Measurements from ENCODE around the gene CPXM1.
"Not testable (repeated sequence)": the region's sequence is repeated elsewhere in the genome, so short reads cannot be mapped to it uniquely, and the experiment has no call there.

Gene CPXM1

GRCh38 chr20:2799688-2800520, 523 bp downstream of the CPXM1 start:
- peak; percentile 41 to 48 for DNase-seq

DNA sequence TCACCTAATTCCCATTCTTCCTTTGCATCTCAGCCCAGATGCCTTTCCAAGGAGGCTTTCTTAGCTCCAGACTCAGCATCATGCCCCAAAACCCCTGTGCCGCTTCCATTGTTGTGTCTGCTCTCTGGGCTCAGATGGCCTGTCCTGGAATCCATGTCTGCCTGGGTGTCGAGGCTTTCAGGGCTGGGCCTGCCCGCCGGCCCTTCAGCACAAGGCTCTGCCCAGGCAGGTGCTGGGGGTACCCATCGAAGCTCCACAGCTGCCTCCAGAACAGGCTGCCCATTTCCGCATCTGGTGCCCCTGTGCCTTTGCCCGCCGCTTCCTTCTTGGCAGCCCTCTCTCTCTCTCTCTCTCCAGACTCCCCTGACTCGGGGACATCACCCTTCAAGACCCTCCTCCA, 1.2 kb downstream of the CPXM1 start:
- DNase-seq, result no peak

DNA sequence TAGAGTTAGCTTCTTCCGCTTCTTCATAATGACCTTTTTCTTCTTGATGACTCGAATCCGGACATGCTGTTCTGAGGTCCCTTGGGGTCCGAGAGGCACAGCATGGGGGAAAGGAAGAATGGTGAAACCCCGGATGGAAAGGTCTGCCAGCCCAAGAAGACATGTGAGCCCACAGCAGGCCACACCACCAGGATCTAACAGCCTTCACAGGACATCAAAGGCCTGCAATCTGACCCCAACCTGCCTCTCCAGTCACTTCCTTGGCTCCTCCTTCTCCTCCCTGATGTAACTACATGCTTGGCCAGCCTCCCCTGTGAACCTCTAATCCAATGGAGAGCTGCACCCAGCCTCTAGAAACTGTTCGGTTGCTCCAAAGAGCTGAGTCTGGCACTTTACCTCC, 1.6 kb downstream of the CPXM1 start:
- DNase-seq, result no peak

DNA sequence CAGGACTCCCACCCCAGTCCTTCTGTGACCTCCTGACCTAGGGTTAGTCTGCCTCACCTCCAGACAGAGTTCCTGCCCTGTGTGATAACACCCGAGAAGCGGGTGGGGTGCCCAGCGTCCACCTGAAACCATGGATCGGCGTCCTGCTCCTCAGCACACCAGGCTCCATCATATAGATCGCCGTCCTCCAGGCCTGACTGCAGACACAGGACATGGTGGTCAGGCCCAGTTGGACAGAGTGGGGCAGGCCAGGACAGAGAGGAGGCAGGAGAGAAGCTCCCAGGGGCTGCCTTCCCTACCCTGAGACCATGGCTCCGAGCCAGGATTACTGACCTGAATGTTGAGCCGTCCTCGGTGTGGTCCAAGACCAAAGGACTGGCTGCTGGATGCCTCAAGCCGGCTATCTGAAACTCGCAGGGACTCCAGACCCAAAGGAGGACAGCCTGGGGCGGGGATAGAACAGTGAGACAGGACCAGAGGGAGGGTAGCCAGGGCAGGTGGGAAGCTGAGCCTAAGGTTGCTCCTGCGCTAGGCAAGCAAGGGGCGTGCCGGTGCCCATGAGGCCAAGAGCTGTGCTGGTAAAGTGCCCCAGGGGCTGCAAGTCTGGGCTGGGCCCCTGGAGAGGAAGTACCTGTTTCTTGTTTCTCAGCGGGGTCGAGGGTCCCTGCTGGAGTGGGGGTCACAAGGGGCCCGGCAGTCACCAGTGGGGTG, 2.2 kb downstream of the CPXM1 start:
- DNase-seq, result no peak

DNA sequence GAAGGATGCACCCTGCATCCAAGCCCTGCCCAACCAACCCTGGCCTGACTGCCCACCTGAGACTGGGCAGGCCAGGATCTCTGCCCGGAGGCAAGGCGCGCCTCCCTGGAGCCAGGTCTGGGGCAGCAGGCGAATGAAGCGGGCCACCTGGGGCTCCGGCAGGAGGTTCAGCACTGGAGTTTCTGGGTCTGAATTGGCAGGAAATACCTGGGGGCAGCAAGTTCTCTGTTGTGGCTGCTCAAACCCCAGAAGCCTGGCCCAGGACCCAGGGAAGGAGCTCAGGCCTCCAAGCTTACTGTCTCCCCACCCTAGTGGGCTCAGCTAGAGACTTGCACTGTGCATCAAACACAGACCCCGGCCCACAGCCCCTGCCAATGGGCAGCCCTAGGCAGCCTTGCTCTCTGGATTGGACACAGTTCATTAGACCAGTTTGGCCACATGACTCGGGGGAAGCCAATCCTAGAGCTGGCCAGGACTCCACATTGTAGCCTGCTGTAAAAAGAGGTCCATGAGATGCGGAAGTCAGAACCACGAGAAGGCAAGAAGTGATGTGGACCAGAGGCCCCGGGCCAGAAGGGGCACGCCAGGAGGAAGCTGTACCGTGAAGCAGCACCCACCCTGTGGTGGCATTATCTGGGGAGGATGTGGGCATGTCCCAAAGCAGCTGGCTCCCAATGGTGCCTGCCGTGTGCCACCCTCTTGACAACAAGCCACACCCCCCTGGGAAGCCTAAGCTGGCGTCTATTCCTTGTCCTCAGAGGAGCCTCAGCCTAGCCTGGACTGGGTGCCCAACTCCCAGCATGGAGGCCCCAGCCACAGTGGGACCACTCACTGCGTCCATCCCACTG, 3.1 kb downstream of the CPXM1 start:
- no peak for DNase-seq

GRCh38 chr20:2796011-2796660, 4.3 kb downstream of the CPXM1 start:
- DNase-seq, result no peak

GRCh38 chr20:2795451-2795850, 5.0 kb downstream of the CPXM1 start:
- no peak for DNase-seq

- no peak for DNase-seq
These were observed 5.5 kb downstream of the CPXM1 start for GRCh38 chr20:2794866-2795447.

DNA sequence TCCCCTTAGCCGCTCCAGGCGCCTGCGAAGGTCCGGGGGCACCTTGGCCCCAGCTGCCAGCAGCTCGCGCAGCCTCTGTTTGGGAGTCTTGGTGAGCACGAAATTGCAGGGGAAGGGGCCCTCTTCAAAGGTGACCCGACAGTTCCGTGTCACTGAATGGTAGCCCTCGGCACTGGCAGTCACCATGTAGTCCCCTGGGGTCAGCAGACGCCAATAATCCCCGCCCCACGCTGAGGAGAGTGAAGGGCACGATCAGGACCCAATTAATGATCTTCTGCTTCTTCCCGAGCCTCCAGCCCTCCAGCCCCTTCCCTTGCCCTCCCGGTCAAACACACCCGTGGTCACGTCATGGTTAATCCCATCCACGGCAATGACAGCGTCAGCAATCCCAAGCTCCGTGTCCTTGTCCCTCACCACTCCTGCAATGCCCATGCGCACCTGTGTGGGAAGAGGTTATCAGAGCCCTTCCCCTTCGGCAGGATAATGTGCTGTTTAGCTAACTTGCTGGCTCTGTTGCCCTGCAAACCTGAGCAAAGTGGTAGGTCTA, 6.2 kb downstream of the CPXM1 start:
- DNase-seq, result no peak

- DNase-seq, result no peak
These were observed 7.0 kb downstream of the CPXM1 start for GRCh38 chr20:2793471-2793870.

- DNase-seq, result no peak
These were observed 16.4 kb downstream of the CPXM1 start for GRCh38 chr20:2783908-2784566.

DNA sequence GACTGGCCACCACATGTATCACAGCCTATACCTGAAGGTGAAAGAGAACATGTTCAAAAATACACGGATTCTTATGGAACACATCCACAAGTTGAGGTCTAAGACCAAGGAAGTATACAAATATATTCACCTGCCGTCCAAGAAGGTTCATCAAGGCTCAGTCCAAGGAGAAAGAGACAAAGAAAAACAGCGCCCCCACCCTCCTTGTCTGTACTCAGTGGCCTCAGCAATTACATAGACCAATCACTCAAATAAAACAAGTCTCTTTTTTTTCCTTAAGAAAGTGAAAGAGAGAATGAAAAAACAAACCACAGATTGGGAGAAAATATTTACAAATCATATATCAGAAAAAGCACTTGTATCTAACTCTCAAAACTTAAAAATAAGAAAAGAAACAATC, 19.5 kb downstream of the CPXM1 start:
- DNase-seq, result no peak

- DNase-seq, result no peak
These were observed 21.7 kb downstream of the CPXM1 start for GRCh38 chr20:2778602-2779321.

DNA sequence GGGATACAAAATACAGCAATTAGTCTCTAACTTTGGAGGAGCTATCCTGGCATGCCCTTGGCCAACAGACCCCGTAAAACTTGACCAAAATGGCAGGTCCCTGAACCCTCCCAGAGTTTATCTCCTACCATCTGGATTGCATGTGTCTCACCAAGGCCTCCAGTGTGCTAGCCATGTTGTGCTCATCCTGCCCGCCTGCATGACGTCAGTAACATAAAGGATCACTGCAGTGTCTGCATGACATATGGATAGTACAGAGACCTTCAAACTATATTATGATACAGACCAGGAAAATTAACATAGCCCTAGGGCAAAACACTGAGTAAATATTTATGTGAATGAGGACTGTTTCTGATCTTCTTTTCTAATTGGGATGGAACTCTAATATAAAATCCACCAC, 25.3 kb downstream of the CPXM1 start:
- no peak for DNase-seq

- DNase-seq, result no peak
These were observed 26.6 kb downstream of the CPXM1 start for GRCh38 chr20:2773812-2774211.

GRCh38 chr20:2771631-2772080, 28.8 kb downstream of the CPXM1 start:
- DNase-seq, result no peak

GRCh38 chr20:2770091-2770490, 30.3 kb downstream of the CPXM1 start:
- DNase-seq, result not testable (repeated sequence)

- no peak for DNase-seq
These were observed 31.8 kb downstream of the CPXM1 start for GRCh38 chr20:2768632-2769015.

DNA sequence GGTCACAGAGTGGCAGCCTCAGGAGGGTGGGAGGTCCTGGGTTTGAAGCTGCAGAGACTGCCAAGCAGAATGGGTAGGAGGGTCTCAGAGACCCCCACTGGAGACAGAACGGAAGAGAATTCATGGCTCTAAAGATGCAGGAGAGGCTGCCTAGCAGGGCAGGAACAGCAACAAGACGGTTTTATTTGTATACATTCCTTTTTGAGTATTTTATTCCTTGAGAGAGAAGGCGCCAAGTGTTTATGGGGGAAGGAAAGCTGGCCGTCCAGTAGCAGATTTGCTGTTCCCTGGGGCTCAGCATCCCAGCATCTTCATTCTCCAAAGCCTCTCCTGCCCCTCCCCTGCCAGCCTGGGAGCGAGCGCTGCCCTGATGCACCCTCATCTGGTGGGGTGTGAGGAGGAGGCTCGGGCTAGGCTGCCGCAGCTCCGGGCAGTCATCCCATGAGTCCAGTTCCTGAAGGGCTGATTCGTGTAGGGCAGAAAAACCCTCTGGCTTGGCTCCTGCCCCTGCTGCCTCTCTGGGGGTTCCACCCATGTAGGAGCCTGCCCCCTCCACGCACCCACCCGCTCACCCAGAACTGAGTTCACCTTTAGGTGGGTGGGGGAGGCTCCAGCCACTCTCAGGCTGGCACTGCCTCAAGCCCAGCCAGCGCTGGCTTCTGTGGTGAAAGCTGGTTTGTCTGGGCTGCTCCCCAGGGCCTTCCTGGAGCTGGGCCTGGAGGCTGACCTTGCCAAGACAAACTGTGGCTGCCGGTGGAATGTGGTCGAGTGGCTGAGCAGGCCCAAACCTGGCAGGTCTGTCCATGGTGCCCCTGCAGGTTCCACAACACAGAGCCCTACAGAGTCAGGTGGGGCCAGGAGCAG, 32.4 kb downstream of the CPXM1 start:
- no peak for DNase-seq

- DNase-seq, result no peak
These were observed 37.2 kb downstream of the CPXM1 start for GRCh38 chr20:2763186-2763585.
